ENCODE measurements around the gene CFAP92. TPM values are rescaled to one million over a fixed set of nuclear protein-coding genes. Genes with fewer than 3 reads are reported as not detected.

Gene CFAP92
- total and polyA plus RNA-seq, 3 donors from 2014 or later = 16.0 to 62.0 (median 26.7) TPM

- intact Hi-C loops (cut with DNase I; ENCODE audit: low total_unique reads) = no loop called here
- H3K36me3 ChIP-seq (ENCODE audit: low read depth, missing control alignments) = no peaks in the 10 kb centered on the region
- H3K4me3 ChIP-seq = no peak overlapping the region
- H3K27me3 ChIP-seq = no peaks in the 10 kb centered on the region
- DNase-seq = no peak
- TF ChIP-seq CTCF (IDR thresholded peaks at IDR 0.05) = no peak
- H3K9me3 ChIP-seq = no peaks in the 10 kb centered on the region
- H3K4me1 ChIP-seq = peaks cover 18% of the 10 kb centered on the region
- H3K27ac ChIP-seq = no peak overlapping the region
- WGBS, 2 donors = 85 to 92% methylated on average over 5 to 6 of the region's 6 CpGs
Measured at GRCh38 chr3:128861491-128861890, 132.4 kb downstream of the CFAP92 start.

Small RNAs within 50 kb of the gene (small RNA-seq; reads per million reads assigned to genes)
- 0 to 0.09 reads per million in 2 donors for gene AC112484.4

Other genes with a start within 250 kb of the CFAP92 start
- gene ACAD9, start 114.5 kb downstream of the CFAP92 start, total RNA-seq = 10 to 100 TPM; 80.4 to 80.6 TPM
- 49.5 TPM for gene ACAD9, start 114.5 kb downstream of the CFAP92 start, polyA plus RNA-seq (ENCODE audit: insufficient read depth, low read depth, low replicate concordance)
- 1 to 10 TPM; 2.8 to 2.9 TPM for gene EFCC1, start 7.2 kb upstream of the CFAP92 start, total RNA-seq
- 2.6 TPM for gene EFCC1, start 7.2 kb upstream of the CFAP92 start, polyA plus RNA-seq (ENCODE audit: insufficient read depth, low read depth, low replicate concordance)
- 1 to 10 TPM; 1.4 to 1.7 TPM for gene GP9, start 66.7 kb upstream of the CFAP92 start, total RNA-seq
- gene GP9, start 66.7 kb upstream of the CFAP92 start, polyA plus RNA-seq (ENCODE audit: insufficient read depth, low read depth, low replicate concordance) = 2.1 TPM
- 10 to 100 TPM; 27.2 to 28.2 TPM for gene RAB43, start 127.7 kb upstream of the CFAP92 start, total RNA-seq
- gene RAB43, start 127.7 kb upstream of the CFAP92 start, polyA plus RNA-seq (ENCODE audit: insufficient read depth, low read depth, low replicate concordance) = 12.4 TPM
- 10 to 100 TPM; 19.4 to 21.0 TPM for gene ISY1, start 167.0 kb upstream of the CFAP92 start, total RNA-seq
- 20.7 TPM for gene ISY1, start 167.0 kb upstream of the CFAP92 start, polyA plus RNA-seq (ENCODE audit: insufficient read depth, low read depth, low replicate concordance)
- gene CNBP, start 189.8 kb upstream of the CFAP92 start, total RNA-seq = 100 to 1,000 TPM; 248 to 291 TPM
- 295 TPM for gene CNBP, start 189.8 kb upstream of the CFAP92 start, polyA plus RNA-seq (ENCODE audit: insufficient read depth, low read depth, low replicate concordance)

Measured in testis (tissue), 3 donors.